ENCODE data around the gene PRCP.

DNA sequence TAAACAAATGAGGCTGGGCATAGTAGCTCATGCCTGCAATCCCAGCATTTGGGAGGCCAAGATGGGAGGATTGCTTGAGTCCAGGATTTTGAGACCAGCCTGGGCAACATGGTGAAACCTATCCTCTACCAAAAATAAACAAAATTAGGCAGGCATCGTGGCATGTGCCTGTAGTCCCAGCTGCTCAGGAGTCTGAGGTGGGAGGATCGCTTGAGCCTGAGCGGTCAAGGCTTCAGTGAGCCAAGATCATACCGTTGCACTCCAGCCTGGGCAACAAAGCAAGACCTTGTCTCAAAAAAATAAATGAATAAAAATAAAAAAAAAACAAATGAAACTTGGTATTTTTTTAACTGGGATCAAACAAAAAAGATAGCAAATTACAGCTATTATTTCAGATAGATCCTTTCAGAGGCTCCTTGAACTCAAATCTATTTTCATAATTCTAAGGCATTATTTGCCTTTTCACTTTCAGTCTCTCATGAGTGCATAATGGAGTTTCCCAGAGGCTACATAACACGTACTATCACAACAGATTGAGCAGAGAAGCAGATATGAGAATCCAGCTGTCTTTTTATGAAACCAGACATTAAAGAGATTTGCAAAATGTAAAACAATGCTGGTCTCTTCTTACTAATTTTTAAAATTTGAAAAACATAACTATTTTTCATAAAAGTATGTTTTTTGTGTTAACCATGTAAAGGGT, 24.4 kb upstream of the PRCP start:
- TF ChIP-seq, protein P1, sequence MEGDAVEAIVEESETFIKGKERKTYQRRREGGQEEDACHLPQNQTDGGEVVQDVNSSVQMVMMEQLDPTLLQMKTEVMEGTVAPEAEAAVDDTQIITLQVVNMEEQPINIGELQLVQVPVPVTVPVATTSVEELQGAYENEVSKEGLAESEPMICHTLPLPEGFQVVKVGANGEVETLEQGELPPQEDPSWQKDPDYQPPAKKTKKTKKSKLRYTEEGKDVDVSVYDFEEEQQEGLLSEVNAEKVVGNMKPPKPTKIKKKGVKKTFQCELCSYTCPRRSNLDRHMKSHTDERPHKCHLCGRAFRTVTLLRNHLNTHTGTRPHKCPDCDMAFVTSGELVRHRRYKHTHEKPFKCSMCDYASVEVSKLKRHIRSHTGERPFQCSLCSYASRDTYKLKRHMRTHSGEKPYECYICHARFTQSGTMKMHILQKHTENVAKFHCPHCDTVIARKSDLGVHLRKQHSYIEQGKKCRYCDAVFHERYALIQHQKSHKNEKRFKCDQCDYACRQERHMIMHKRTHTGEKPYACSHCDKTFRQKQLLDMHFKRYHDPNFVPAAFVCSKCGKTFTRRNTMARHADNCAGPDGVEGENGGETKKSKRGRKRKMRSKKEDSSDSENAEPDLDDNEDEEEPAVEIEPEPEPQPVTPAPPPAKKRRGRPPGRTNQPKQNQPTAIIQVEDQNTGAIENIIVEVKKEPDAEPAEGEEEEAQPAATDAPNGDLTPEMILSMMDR (IDR thresholded peaks at IDR 0.05) = no peak
- TF ChIP-seq POLR2A (IDR thresholded peaks at IDR 0.05) = no peak

Measured in adrenal gland (tissue), 5 donors.